CD4-positive, alpha-beta T cell treated with Interleukin-15 for 4 hours (primary cell): ENCODE results near the gene TSPAN12.

Experiments
- DNase-seq: peaks from one replicate; pipeline ENCODE4 v3.0.0-alpha.2; 2020; ENCODE audit warnings: low spot score

Gene TSPAN12

DNA sequence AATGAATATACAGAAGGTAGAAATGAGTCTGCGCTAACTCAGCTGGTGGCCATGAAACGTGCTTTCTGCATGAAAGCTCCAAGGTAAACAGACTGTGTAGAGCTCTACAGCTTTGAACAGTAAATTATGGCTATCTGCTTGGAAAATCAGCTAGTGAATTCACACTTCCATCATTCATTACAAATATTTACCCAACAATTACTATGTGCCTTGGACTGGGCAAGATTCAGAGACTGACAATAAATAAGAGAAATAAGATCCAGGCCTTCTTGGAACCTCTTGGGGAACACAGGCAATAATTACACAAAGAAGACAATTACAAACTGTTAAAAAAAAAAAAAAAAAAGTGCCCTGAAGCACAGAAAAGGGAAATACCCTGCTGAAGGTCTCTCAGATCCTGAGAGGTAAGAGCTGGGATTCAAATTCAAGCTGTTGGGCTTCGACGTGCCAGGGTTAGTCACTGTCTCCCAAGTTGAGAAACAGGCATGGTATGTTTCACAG lies 15.8 kb downstream of the TSPAN12 start:
- DNase-seq = no peak

DNA sequence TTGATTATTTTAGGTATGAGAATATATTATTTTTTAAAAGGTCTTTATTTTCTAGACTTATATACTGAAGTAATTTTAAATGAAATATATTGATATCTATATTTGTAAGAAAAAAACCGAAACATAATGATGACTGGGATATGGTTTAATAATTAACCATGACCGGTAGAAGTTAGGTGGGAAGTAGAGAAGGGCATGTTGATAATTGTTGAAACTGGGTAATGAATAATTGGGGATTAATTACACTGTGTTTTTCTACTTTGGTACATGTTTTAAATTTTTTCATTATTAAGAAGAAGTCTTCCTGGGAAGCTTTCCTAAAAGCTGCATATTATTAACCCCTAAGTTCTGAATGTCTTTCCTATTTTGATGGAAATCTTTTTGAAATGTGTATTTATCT lies 16.3 kb downstream of the TSPAN12 start:
- no peak for DNase-seq

DNA sequence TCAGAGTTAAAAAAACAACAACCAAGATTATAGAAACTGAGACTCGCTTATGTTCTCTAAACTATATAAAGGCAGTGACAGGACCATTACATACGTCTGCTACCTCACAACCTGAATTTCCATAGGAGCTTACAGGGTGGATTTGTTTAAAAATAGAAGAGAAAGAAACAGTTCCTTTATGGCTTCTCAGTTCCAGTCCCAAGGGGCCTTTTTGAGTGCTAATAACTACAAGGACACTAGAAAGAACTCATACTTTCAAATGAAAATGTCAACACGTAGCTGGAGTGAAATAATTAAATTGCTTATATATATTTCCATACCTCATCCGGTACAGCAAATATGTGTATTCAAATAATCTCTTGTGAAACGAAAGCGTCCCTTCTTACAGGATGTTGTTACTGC lies 19.7 kb downstream of the TSPAN12 start:
- DNase-seq = no peak

DNA sequence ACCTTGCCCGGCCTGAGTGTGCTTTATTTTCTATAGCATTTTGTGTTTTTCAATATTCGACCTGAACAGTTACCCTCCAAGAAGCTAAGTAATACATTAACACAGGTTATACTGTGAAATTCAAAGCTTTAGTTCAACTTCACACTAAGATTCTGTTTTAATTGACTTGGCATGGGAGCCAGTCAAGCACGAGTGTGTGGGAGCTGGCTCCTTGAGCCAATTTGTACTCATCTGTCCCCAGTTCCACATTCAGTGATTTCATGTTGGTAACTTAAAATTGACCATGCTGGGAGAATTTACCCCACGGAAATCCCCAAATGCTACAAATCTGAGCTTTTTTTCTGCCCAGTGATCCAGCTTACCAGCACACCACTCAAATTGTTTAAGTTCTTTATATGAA lies 20.3 kb downstream of the TSPAN12 start:
- no peak for DNase-seq

DNA sequence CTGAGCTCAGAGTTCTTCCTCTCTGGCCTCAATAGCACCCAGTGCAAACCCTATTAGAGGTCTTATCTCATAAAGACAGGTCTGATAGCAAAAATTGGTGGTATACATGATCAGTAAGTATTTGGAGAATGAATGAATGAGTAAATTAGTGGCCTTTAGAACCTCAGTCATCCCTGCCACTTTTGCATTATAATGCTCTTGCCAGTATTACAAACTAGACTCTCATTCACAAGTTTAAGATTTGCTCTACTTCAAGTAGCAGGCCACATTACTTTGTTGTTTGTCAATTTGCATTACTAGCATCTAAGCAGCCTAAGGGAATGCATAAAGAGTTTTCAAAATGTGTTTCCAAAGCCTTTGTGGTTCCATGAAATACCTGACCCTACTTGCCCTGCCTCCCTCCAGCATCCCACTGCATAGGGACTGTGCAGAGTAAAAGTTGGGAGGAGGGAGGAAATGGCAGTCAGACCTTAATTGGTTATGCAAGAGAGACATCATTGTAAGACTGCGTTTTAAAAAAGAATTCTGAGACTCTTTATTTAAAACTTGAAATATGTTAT lies 21.3 kb downstream of the TSPAN12 start:
- DNase-seq = no peak

DNA sequence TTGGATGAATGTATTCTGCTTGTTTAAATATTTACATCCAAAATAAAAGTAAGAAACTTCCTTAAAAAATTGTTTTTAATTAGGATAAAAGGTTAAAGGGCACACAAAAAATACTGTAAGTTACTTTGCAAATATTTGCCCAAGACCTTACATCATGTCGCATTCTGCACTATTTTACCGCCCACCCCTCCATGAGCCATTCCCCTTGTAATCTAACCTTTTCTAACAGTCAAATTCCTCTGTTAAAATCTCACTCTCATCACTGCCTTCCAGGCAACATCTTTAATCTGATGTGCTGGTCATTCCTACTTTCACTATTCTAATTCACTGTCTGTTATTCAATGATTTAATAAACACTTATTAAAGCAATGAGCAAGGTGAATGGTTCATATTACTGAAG lies 23.2 kb downstream of the TSPAN12 start:
- DNase-seq = no peak

DNA sequence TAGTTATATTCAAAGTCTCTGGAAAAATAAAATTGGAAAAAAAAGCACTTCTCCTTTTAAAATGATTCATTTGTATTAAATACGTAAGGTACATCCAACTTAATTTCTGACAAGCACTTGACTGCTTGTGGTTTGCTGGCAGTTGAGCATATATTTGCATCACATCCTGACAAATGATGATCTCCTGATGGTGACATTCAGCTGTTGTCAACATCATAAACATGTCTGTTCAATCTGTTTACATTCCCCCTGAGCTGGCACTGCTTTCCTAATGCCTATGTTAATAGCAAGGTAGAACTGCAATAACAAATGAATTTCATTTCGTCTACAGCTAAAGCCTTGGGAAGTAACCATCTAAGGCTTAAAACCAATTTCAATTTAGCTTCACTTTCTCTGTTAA lies 24.4 kb downstream of the TSPAN12 start:
- DNase-seq = no peak

DNA sequence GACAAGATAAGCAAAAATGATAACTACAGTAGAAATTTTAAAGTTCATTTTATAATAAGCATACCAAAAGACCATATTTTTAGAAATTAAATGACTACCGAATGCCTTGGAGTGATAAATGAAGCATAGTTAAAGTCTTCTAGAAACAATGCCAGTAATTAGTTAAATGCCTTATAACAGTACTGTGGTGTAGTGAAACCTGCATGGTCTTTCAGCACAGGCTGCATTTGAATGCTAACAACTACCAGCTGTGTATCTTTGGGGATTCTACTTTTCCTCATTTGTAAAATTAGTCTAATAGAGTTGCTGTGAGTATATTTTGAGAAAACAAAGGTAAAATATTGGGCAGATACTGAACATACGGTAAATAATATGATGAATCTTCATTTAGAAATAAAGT lies 25.1 kb downstream of the TSPAN12 start:
- no peak for DNase-seq

DNA sequence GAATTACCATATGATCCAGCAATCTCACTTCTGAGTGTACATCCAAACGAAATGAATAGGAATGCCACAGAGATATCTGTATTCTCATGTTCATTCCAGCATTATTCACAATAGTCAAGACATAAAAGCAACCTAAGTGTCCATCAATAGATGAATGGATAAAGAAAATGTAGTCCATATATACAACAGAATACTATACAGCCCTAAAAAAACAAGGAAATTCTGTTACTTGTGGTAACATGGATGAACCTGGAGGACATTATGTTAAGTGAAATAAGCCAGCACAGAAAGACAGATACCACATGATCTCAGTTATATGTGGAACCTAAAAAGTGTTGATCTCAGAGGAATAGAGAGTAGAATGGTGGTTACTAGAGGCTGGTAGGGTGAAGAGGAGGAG lies 26.7 kb downstream of the TSPAN12 start:
- no peak for DNase-seq

DNA sequence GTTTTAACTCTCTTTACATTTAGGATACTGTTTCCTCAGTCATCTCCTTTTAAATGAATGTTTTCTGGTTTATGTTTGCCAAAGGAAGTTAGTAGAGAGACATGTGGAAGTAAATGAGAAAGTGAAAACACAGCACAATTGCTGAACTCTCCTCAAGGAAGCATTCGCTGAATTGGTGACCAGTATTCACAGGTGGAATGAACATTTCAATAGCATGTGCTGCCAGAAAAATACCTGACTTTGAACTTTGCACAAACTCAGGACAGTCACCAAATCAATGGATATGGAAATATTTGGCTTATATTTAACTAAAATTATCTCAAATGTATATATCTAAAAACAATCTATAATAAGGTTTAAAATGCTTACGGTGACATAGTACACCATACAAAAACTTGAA lies 28.5 kb downstream of the TSPAN12 start:
- no peak for DNase-seq

DNA sequence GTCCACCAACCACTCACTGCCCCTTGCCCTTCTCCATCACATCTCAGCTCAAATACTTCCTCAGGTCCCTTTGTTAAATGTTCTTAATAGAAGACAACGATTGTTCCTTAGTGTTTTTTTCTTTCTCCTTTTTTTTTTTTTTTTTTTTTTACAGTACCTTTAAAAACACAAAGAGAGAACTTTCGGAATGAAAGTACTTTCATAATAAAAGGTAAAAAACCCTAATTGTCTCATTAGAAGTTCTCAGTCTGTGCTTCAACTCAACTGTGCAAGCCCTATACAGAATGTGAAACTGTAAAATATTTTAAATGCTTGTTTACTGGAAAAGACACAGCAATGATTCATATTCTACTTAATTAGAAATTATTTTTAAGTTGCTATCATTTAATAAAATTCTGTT lies 29.4 kb downstream of the TSPAN12 start:
- no peak for DNase-seq

DNA sequence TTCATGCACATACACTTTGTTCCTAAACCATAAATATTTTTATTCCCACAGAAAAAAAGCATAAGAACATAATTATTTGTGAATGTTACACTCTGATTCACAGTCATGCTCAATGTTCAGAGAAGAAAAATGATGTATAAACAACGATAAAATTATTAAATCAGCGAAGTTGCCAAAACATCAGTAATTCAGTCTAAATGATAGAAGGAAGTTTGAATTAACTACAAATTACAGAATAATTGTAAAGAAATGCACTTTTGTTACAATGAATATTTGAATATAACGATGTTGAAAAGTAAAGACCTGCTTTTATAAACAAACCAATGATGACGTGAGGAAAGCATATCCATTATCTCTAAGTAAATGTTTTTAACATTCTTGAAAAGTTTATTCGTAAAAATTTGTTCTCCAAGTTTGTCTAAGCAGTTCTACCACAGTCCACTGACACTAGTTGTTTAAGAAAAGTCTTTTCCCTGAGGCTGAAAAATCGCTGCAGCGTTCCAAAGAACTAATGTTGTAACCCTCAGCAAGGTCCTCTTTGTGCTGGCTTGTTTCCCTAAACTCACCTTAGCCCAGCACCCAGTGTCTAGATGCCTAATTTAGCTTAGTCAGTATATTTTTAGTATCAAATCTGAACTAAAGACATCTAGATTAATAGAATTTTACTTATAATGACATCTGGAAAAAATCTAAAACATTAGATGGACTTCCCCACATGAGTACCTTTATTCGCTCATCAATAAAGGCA lies 30.4 kb downstream of the TSPAN12 start:
- no peak for DNase-seq

DNA sequence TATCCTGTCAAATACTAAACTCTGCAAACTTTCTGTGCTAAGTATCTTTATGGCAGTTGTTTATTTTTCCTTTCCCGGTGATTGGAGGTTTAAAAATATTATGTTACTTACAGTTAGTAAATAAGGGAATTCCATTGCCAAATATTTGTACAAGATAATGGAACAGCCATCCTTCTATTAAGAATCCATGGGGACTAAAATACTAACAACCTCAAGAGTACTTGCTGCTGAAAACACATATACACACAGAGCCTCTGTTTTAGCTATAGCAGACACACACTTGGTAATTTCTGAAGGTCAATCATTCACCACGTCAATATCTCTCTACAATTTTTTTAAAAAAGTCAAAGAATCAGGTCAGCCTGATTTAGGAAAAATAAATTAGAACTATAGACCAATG lies 32.4 kb downstream of the TSPAN12 start:
- DNase-seq = no peak

DNA sequence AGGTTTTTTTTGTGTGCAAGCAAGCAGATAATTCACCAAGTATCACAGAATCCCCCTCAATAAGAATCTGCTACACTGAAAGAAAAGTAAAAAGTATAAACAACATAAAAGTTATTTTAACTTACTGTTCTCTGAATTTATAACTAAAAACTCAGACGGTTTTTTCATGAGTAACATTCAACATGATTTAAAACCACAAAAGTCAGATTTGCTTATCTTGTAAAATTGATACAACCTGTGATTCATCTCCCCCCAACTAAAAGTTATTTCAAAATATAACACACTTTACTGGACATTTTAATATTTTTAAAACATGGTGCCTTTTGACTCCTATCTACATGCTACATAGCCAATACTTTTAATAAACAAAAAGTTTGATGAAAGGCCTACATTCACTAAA lies 32.8 kb downstream of the TSPAN12 start:
- no peak for DNase-seq

DNA sequence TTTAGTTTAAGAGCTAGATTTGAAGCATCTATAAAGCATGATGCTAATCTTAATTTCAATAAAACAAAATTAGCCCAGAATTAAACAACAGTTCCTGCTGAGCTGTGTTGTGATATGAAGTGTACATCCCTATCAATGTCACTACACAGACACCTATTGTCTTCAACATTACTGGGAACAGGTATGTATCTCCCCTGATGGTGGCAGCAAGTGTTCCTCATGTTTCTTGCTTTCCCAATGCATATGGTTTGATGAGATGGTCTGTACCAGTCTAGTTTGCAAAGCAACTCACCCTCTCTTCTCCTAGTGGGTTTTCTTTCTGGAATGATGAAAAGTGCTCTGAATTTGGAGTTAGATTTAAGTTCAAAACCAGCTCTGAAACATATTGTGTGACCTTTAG lies 38.1 kb downstream of the TSPAN12 start:
- DNase-seq = no peak

DNA sequence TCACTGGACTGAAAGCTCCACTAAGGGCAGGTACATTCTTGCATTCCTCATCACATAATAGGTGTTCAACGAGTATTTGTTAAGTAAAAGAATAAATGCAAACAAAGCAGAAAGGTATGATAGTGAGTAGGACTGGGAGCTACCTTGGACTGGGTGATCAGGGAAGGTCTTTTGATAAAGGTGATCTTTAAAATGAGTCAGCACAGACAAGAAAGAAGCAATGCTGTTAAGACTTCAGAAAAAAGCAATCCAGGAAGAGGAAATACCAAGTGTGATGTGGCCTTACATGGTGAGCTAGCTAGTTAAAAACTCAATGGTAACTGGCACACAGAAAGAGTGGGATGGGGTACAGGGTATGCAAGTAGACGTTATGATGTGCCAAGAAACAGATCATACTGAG lies 40.1 kb downstream of the TSPAN12 start:
- no peak for DNase-seq

DNA sequence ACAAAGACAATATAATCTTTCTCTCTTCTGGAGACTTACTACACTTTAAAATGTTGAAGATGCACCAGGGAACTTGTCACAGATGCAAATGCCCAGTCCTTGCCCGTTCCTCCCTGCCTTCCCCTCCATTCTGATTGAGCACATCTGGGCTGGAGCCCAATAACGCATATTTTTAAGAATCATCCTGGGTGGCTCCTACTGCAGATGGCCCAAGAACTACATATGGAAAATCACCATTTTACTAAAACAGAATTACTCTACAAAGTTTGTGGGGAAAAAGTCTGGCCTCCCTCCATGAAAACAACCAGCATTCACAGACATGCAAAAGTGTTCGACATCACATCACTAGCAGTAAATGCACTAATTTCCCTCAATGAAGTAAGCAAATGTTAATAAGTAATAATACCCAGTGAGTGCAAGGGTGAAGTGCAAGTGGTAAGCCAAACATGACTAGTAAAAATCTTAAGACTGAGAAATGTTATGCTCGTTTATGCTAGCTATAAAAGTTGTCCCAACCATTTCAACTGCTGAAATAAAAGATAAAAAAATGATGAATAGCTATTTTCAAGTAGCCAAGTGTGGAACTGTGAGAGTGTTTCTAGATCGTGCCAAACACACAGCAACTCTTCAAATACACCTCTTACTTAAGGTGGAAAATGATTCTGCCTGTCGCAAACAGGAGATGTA lies 43.5 kb downstream of the TSPAN12 start:
- no peak for DNase-seq

DNA sequence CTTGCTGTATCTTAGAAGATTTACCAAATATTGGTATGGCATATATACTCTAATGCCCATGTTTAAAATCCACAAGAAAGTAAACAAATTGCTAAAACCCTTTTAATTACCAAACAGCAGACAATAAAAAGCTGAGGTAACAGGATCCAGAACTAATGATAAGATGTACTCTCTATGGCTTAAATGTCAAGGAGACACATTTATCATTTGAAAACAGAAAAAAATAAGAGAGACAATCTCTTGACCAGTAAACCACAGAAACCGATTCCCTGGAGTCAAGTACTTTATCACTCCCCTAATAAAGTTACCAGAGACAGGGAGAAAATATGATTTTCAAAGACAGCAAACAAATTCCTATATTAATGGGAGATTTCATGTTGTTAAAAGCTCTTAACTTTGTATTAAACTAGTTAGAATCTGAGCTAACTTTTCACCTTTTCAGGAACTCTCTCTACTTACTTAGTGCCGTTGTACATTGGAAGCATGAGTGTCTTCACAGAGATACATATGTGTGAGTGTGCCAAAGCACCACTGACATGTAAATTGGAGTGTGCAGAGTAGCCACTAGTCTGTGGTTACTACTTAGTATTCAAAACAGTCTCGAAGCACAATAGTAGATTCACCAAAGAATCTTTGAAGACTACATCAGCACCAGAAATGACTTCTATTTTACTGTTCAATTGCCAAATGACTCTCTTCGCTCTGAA lies 44.2 kb downstream of the TSPAN12 start:
- DNase-seq = no peak

DNA sequence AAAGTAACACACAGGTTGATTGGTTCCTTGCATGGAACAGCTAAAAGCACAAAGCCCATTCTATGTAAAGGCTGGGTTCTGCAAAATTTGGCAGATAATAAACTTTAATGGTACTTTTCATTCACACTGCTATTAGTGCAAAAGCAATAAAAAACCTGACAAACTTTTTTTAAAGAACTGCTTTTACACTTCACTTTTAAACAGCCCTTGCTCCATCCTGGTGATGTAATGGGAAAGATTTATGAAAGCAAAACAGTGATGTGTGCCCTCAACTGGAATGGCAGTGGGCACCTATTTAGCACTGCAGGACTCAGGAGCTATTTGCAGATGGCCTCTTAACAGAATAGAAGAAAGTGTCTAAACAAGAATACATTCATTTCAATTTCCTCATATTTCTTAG lies 44.9 kb downstream of the TSPAN12 start:
- no peak for DNase-seq

DNA sequence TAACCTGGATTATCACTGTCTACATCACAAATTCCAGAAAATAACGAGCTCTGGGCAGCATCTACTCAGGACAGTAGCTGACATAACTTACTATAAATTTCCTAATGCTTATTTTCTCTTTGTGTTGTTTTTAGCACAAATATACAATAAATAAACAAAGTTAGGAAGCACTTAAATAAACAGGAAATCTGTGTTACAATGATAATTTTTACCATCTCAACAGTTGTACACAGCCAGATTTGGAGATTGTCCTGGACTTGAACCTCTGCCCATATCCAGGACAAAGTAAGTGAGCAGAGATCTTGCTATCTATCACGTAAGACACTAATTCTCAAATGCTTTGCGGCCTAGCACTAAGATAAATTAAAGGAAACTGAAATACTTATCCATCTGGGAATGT lies 48.7 kb downstream of the TSPAN12 start:
- DNase-seq = no peak

DNA sequence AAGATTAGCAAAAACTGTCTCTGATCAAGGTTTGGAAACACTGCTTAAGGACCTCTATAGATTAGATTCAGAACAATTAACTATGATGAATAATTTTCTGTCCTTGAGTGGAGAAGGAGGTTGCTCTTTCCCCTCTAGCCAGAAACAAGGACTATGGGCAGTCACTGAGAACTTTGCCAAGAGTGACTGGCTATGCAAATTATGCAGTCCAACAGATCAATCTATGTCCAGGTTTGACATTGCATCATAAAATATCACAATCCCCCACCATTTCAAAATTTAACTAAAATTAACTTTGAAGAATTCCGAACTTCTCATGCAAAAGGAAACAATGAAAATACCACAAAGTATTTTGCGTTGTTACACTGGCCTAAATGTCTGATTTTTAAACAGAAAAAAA lies 50.6 kb downstream of the TSPAN12 start:
- DNase-seq = no peak

DNA sequence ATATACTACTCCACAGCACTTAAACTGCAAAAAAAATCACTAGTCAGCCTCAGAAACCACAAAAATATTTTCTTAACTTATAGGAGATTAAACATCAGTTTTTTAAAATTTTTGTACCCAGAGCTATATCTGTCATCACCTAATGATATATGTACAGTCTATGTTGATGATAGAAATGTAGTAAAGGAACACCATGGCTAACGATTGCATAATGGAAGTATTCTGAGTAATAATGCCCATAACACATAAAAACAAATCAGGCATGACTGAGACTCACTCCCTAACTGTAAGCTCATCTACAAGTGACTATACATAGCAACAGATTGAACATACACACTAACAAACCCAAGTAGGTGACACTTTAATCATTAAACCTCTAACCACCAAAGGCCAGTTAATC lies 51.3 kb downstream of the TSPAN12 start:
- no peak for DNase-seq
